Endothelial cell of umbilical vein (primary cell): Measurements from ENCODE around the gene ARHGEF39. TPM values are rescaled to one million over a fixed set of nuclear protein-coding genes. Genes with fewer than 3 reads are reported as not detected.

Experiments used
- BruUV-seq: library from RNA; stranded (reverse); fragments of 400-500 nt; replicated peaks from 2 replicates; lab custom pipeline; 2021; lab: Mats Ljungman, UMichigan
- CTCF ChIA-PET: fragments of 300-600, 350-600 bp; sonication (Branson Sonifier 250); formaldehyde crosslinking; loops from one replicate; lab custom pipeline; 2021; ENCODE audit warnings: antibody characterized with exemption, inconsistent platforms; lab: Charles Lee
- POLR2A ChIA-PET: fragments of 300-600, 350-600 bp; sonication (Branson Sonifier 250); formaldehyde crosslinking; loops from one replicate; lab custom pipeline; 2021; ENCODE audit warnings: antibody characterized with exemption, inconsistent platforms; lab: Charles Lee
- DNase-seq: peaks from one replicate; pipeline ENCODE4 v3.0.0-alpha.2; 2011; ENCODE audit warnings: low read depth, low spot score
- FAIRE-seq: peaks from 2 replicates; lab custom pipeline; 2011; peaks lifted over from hg19 to GRCh38; lab: Jason Lieb, UNC
- H2AFZ ChIP-seq: 2 replicates; pipeline ENCODE4 v1.6.0; 2012; ENCODE audit warnings: low read depth, low read length, control low read depth, inconsistent platforms
- H3K27ac ChIP-seq: 2 replicates; pipeline ENCODE4 v1.5.1; 2011; ENCODE audit warnings: low read depth, mild to moderate bottlenecking, control low read depth, low read length, moderate library complexity; ENCODE audit not compliant: insufficient read depth
- H3K27me3 ChIP-seq, 2 experiments: 2 replicates each; pipeline versions ENCODE4 v1.6.0 to v1.6.1; 2011; ENCODE audit warnings: low read length in 2 of 2, mixed read lengths in 1 of 2; ENCODE audit not compliant: control insufficient read depth in 2 of 2, insufficient read depth in 2 of 2
- H3K36me3 ChIP-seq, 2 experiments: 2 replicates in 1 of 2; 3 replicates in 1 of 2; pipeline ENCODE4 v1.5.1; 2011; ENCODE audit warnings: low read length in 2 of 2, mild to moderate bottlenecking in 1 of 2, moderate library complexity in 1 of 2; ENCODE audit not compliant: control insufficient read depth in 2 of 2, insufficient read depth in 2 of 2; ENCODE audit errors: extremely low read depth in 1 of 2
- H3K4me1 ChIP-seq: 3 replicates; pipeline ENCODE4 v1.5.1; 2011; ENCODE audit warnings: mild to moderate bottlenecking, low read length; ENCODE audit not compliant: control insufficient read depth, insufficient read depth; ENCODE audit errors: extremely low read depth
- H3K4me2 ChIP-seq: 2 replicates; pipeline ENCODE4 v1.6.1; 2011; ENCODE audit warnings: low read length, control low read depth, mixed read lengths; ENCODE audit not compliant: insufficient read depth
- H3K4me3 ChIP-seq, 3 experiments: fragments of 200-600 bp in 1 of 3; sonication (generic), shearing (Covaris generic) in 1 of 3; replicated peaks in 1 of 3; 2 replicates each; pipeline ENCODE4 v1.5.1; 2011 to 2016; ENCODE audit warnings: control low read depth in 3 of 3, low read length in 3 of 3, mild to moderate bottlenecking in 2 of 3, inconsistent platforms in 1 of 3, low read depth in 1 of 3, moderate library complexity in 1 of 3; ENCODE audit not compliant: insufficient read depth in 1 of 3
- H3K79me2 ChIP-seq: 2 replicates; pipeline ENCODE4 v1.6.0; 2012; ENCODE audit warnings: low read length, inconsistent platforms; ENCODE audit not compliant: control insufficient read depth, insufficient read depth
- H3K9ac ChIP-seq: replicated peaks from 2 replicates; pipeline ENCODE3; 2011; ENCODE audit warnings: low read length, control low read depth; ENCODE audit not compliant: insufficient read depth; ENCODE audit errors: extremely low read depth
- H3K9me1 ChIP-seq: replicated peaks from 3 replicates; pipeline ENCODE4 v1.6.0; 2011; ENCODE audit warnings: mild to moderate bottlenecking, low read length; ENCODE audit not compliant: control insufficient read depth, insufficient read depth; ENCODE audit errors: extremely low read depth
- H3K9me3 ChIP-seq: replicated peaks from 2 replicates; pipeline ENCODE4 v1.5.1; 2012; ENCODE audit warnings: low read length, inconsistent platforms; ENCODE audit not compliant: control insufficient read depth, insufficient read depth
- H4K20me1 ChIP-seq: replicated peaks from 2 replicates; pipeline ENCODE3; 2011; ENCODE audit warnings: mild to moderate bottlenecking, low read length; ENCODE audit not compliant: control insufficient read depth, insufficient read depth; ENCODE audit errors: extremely low read depth
- CTCF ChIP-seq, 2 donors: IDR thresholded peaks; 1 replicate in 1 of 2; 2 replicates in 1 of 2; pipeline ENCODE4 v1.5.1; 2011; ENCODE audit warnings: low read length in 2 of 2, mild to moderate bottlenecking in 2 of 2, moderate library complexity in 2 of 2, control low read depth in 1 of 2, inconsistent platforms in 1 of 2, low read depth in 1 of 2; ENCODE audit not compliant: insufficient read depth in 1 of 2; ENCODE audit errors: extremely low read depth in 1 of 2
- EZH2 ChIP-seq: IDR thresholded peaks from 2 replicates; pipeline ENCODE4 v1.6.1; 2012; ENCODE audit warnings: borderline replicate concordance, low read depth, mild to moderate bottlenecking, moderate library complexity, low read length, inconsistent platforms; ENCODE audit not compliant: severe bottlenecking
- FOS ChIP-seq: IDR thresholded peaks from 2 replicates; pipeline ENCODE4 v1.6.1; 2011; ENCODE audit warnings: mild to moderate bottlenecking, low read length, moderate library complexity, borderline replicate concordance; ENCODE audit not compliant: insufficient read depth
- GATA2 ChIP-seq: IDR thresholded peaks from 2 replicates; pipeline ENCODE4 v1.7.0; 2011; ENCODE audit warnings: low read depth, mild to moderate bottlenecking, moderate library complexity, mixed read lengths, low read length; ENCODE audit not compliant: insufficient read length, insufficient read depth
- JUN ChIP-seq: IDR thresholded peaks from 2 replicates; pipeline ENCODE4 v1.6.1; 2011; ENCODE audit warnings: borderline replicate concordance, low read depth; ENCODE audit not compliant: insufficient read length, insufficient read depth
- MAX ChIP-seq: IDR thresholded peaks from 2 replicates; pipeline ENCODE4 v1.6.1; 2011; ENCODE audit not compliant: insufficient read depth, insufficient read length
- MYC ChIP-seq: IDR thresholded peaks from one replicate; pipeline ENCODE4 v1.6.1; 2011; ENCODE audit warnings: mild to moderate bottlenecking, low read depth, low read length
- POLR2A ChIP-seq: IDR thresholded peaks from 2 replicates; pipeline ENCODE4 v1.6.1; 2012; ENCODE audit warnings: low read depth, mild to moderate bottlenecking, control low read depth, low read length
- POLR2AphosphoS5 ChIP-seq: IDR thresholded peaks from 2 replicates; pipeline ENCODE4 v1.6.1; 2012; ENCODE audit warnings: low read depth, mild to moderate bottlenecking, control low read depth, low read length, moderate library complexity; ENCODE audit not compliant: insufficient read depth
- dilution Hi-C: fragments of 300-500 bp; cut with MboI; formaldehyde crosslinking; loops from one replicate; pipeline ENCODE4 v1.15.0; 2019; ENCODE audit warnings: low sequenced_read_pairs; ENCODE audit not compliant: extremely low pct_ligation_motif_present
- intact Hi-C: fragments of 100-400 bp; cut with micrococcal nuclease; formaldehyde crosslinking; loops from one replicate; pipeline ENCODE4 v1.10.0; 2022
- polyA plus RNA-seq, 4 experiments: library from polyadenylated mRNA; depleted of rRNA in 3 of 4; stranded (reverse) in 3 of 4; unstranded in 1 of 4; fragments of >200 nt; gene quantifications; 2 replicates each; pipeline versions ENCODE4 v1.2.1 to v1.2.3, GENCODE V29; 2011 to 2012; ENCODE audit warnings: missing spikeins in 1 of 4
- total RNA-seq: library from RNA; stranded (reverse); gene quantifications from 2 replicates; pipeline ENCODE4 v1.2.3, GENCODE V29; 2021

ARHGEF39 gene
- total and polyA plus RNA-seq, 2 donors (not counting 3 experiments of a cell fraction or from before 2014, with no cell fraction given), result 4.7 to 6.5 TPM

- Histone ChIP-seq H3K9me3 (no peaks in the 10 kb centered on the region), H3K27me3 (peaks cover 3 to 11% of the 10 kb centered on the region in 2 experiments), H4K20me1 (no peaks in the 10 kb centered on the region), H3K4me2 (no peak within 1 kb of the TSS), H3K36me3 (no peaks in the 10 kb centered on the region), H3K27ac (no peak within 1 kb of the TSS), H3K9me1 (no peaks in the 10 kb centered on the region), H3K4me3 (no peak within 1 kb of the TSS), H3K4me1 (peaks cover 5% of the 10 kb centered on the region), H3K79me2 (no peaks in the 10 kb centered on the region), H2AFZ (no peak within 1 kb of the TSS), H3K9ac (no peak within 1 kb of the TSS)
- dilution Hi-C loops (no loop called here), intact Hi-C loops (no loop called here)
- FAIRE-seq, result no peak
- no peak for TF ChIP-seq MYC
- TF ChIP-seq GATA2, result no peak
- no peak for TF ChIP-seq POLR2AphosphoS5
- no peak for TF ChIP-seq FOS
- no peak for TF ChIP-seq POLR2A
- no peak for TF ChIP-seq EZH2
- no peak for TF ChIP-seq MAX
- no peak for TF ChIP-seq CTCF (IDR thresholded peaks at IDR 0.05; ENCODE audit: extremely low read depth in 1 of 2, insufficient read depth in 1 of 2, low read depth in 1 of 2, low read length in 2 of 2)
- TF ChIP-seq JUN, result no peak
- BruUV-seq, result no TSS peak
- no peak for DNase-seq
- ChIA-PET POLR2A (no interaction called here), CTCF (interaction anchor here (0.9 to 1.5 kb wide), 4 partner anchors 11 to 23 kb away, joined by 3 to 7 read pairs (median 5); no protein-coding TSS in a partner anchor)
Measured at GRCh38 chr9:35673132-35674024, 8.4 kb upstream of the ARHGEF39 start, which contains the start of gene CA9. CA9 (plus strand) TSS chr9:35673928; CDS start chr9:35673960, 32 bp downstream.
